ENCODE measurements around the gene SLC25A45. TPM values are rescaled to one million over a fixed set of nuclear protein-coding genes. Genes with fewer than 3 reads are reported as not detected.

Gene SLC25A45
- total RNA-seq, 1 experiment from 2014 or later, result 1.1 TPM

DNA sequence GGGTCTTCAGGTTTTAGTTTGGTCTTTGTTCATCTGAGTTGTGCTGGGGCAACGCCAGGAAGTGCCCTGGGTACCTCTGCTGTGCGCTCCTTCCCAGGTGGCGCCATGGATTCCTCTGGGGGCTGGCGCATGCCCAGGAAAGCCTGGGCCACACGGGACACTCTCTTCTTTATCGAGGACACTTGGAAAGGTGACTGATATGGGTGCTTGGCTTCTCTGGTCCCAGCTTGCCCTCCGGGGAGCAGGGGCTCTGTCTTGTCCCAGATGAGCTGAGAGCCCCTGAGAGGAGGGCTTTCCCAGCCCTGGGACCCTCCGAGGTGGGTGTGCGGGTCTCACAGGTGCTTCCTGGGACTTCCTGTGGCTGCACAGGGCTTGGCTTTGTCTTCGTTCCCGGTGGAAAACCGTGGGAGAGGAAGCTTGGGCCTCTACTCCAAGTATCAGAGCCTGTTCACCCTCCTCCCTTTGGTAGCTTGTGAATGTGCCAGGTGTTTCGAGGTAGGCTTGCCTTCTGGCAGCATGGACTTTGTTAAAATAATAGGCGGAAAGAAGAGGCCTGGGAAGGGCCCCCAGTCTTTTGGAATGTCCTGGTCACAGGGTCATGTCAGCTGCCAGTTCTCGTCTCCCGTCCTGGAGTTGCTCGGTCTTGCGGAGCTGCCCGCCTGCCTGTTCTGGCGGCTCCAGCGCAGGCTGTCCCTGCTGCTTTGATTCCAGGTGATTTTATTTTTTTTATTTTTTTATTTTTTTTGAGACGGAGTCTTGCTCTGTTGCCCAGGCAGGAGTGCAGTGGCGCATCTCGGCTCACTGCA, 30.0 kb upstream of the SLC25A45 start:
- no peak for DNase-seq (ENCODE audit: low read depth)
- in situ Hi-C loops (cut with HindIII; ENCODE audit: low pct_unique_long_range_greater_than_20kb, low sequenced_read_pairs), result no loop called here

DNA sequence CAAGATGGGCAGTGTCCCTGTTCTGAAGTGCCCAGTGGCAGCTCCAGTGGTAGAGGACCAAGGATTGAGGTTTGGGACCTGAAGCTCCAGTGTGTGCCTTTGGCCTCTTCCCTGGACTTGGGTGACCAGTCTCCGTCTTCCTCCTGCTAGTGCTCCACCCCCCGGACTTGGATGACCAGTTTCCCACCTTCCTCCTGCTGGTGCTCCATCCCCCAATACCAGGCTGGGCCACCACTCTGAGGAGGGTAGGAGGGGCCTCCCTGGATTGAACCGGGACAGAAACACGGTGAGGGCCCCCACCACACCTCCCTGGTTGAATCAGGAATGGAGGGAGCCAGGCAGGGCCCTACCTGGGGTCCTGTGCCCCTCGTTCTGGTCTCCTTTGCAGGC, 29.2 kb upstream of the SLC25A45 start:
- in situ Hi-C loops (cut with HindIII; ENCODE audit: low pct_unique_long_range_greater_than_20kb, low sequenced_read_pairs), result no loop called here
- no peak for DNase-seq (ENCODE audit: low read depth)

DNA sequence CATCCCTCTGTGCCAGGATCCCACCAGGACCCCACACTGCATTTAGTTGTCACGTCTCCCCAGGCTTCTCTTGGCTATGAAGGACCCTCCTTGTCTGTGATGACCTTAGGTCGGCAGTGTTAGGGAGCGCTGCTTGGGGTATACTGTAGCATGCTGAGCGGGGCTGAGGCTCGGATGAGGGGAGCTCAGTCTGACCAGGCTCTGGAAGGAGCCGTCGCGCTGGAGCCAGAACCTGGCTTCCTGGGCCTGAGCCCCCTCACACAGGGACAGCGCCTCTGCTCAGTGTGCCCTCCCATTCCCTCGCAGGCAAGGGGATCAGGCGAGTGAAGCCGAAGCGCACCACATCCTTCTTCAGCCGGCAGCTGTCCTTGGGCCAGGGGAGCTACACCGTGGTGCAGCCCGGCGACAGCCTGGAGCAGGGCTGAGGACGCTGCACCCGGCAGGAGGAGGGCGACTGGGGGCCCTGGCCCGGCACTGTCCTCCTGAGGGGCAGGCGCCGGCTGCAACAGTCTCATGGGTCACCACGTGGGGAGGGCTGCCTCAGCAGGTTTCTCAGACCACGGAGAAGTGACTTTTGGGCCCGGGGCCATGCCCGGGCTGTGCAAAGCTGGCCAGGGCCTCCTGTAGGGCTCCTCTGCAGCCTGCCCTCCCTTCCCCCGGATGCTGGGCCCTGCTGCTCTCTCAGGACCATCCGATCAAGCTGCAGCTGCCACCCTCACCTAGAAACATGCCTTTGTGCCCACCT, 28.7 kb upstream of the SLC25A45 start:
- DNase-seq (ENCODE audit: low read depth), result no peak
- in situ Hi-C loops (cut with HindIII; ENCODE audit: low pct_unique_long_range_greater_than_20kb, low sequenced_read_pairs), result no loop called here

DNA sequence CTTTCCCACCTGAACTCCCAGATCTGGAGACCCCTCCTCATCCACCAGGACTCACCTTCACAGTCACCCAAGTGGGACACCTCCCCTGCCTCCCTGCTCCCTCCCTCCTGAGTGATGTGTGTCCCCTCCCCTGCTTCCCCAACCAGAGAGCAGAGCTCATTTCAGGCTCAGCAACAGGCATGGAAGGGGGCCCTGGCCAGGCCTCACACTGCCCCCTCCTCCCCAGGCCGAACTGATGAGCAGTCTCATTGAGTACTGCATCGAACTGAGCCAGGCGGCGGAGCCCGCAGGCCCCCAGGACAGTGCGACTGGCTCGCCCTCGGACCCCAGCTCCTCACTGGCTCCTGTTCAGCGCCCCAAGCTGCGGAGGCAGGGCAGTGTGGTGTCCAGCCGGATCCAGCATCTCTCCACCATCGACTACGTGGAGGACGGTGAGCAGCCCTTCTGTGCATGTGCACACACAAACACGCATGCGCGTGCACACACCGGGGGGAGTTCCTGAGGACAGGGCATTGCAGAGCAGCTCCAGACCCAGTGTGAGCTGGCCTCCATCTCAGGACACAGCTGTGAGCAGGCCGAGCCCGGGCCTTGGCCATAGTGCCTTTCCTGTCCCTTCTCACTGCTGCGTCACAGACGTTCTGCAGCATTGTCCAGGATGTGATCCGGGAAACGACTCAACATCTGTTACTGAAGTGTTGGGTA, 22.3 kb upstream of the SLC25A45 start:
- no peak for DNase-seq (ENCODE audit: low read depth)
- in situ Hi-C loops (cut with HindIII; ENCODE audit: low pct_unique_long_range_greater_than_20kb, low sequenced_read_pairs), result no loop called here

DNA sequence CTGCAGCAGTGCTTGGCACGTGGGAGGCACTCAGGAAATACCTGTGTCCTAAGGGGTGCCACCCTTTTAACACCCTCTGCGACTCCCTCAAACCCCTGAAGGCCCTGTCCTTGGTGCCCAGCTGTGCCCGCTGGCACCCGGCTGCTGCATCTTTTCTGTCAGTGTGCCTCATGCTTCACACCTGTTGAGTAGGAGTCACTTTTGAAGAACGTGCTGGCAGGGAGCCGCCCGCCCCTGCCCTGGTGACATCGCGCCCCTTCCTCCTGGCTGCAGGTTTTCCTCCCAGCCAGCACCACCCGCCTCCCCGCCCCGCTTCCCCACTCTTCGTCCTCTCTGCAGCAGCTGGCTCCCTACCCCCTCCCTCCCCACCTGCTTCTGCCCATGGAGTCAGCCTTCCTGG, 21.8 kb upstream of the SLC25A45 start:
- DNase-seq (ENCODE audit: low read depth), result no peak
- in situ Hi-C loops (cut with HindIII; ENCODE audit: low pct_unique_long_range_greater_than_20kb, low sequenced_read_pairs), result no loop called here

DNA sequence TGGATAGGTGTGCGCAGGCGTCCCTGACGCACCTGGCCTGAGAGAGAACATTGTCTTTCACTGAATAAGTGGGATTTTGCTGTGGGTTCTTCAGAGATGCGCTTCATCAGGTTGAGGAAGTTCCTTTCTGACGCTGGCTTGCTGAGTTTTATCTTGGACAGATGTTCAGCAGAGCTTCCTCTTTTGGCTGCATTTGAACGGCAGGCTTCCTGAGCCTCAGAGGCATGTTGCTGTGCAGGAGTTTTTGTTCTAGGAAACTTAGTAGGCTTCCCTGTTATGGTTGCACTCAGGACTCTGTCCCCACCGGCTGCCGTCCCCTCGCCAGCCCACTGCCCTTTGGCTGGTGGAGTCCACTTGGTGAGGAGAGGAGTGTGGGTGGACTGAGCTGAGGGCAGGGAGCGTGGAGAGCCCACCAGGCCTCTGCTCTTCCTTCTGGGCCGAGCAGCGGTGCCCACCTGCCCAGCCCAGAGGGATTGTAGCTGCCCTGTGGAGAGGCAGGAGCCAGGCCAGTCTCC, 21.2 kb upstream of the SLC25A45 start:
- in situ Hi-C loops (cut with HindIII; ENCODE audit: low pct_unique_long_range_greater_than_20kb, low sequenced_read_pairs), result no loop called here

DNA sequence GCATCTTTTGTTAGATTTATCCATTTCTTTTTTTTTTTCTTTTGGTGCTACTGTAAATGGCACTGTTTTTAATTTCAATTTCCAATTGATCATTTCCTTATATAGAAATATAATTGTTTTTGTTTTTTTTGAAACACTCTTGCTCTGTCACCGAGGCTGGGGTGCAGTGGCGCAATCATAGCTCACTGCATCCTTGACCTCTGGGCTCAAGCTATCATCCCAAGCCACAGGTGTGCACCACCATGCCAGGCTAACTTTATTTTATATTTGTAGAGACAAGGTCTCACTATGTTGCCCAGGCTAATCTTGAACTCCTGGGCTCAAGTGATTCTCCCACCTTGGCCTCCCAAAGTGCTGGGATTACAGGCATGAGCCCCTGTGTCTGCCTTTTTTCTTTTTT, 20.3 kb upstream of the SLC25A45 start:
- in situ Hi-C loops (cut with HindIII; ENCODE audit: low pct_unique_long_range_greater_than_20kb, low sequenced_read_pairs), result no loop called here
- DNase-seq (ENCODE audit: low read depth), result no peak

More for the DNA sequence above, 21.2 kb upstream of the SLC25A45 start:
- no peak for DNase-seq (ENCODE audit: low read depth)

DNA sequence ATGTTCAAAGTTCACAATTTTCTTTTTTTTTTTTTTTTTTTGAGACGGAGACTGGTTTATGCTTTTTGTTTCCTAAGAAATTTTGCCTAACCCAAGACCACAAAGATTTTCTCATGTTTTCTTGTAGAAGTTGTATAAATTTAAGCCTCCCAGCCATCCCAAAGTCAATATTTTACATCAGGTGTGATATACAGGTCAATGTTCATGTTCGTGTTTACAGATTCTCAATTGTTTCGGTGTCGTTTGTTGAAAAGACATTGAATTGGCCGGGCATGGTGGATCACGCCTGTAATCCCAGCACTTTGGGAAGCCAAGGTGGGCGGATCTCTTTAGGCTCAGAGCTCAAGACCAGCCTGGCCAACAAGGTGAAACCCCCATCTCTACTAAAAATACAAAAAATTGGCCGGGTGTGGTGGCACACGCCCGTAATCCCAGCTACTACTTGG, 19.4 kb upstream of the SLC25A45 start:
- in situ Hi-C loops (cut with HindIII; ENCODE audit: low pct_unique_long_range_greater_than_20kb, low sequenced_read_pairs), result no loop called here

DNA sequence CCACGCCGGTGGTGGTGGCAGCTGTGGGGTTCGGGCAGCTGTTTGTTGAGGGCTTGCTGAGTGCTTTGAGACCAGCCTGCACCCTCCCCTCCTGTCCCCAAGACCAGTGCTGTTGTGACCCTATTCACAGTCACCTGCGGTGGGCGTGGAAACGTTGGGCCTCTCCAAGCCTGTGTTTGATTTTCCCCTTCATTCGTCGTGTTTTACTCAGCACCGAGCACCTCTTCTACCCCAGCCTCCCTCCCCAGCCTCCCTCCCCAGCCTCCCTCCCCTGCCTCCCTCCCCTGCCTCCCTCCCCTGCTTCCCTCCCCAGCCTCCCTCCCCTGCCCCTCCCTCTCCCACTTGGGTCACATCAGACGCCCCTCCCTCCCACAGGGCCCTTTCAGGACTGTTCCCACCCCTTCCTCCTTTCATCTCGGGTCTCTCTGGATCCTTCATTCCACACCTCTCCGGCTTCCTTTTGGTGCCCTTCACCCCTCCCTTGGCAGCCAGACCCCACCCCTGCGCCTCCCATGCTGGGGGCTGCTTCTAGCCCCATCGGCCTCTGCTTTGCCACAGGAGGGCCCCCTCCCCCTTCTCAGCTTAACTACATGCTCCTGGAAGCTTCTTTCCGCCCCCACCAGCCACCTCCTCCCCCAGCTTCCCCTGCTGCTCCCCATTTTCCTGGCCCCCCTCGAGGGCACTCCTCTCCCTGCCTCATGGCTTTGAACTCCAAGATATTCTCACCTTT, 18.8 kb upstream of the SLC25A45 start:
- no peak for DNase-seq (ENCODE audit: low read depth)
- in situ Hi-C loops (cut with HindIII; ENCODE audit: low pct_unique_long_range_greater_than_20kb, low sequenced_read_pairs), result no loop called here

More for the DNA sequence above, 19.4 kb upstream of the SLC25A45 start:
- DNase-seq (ENCODE audit: low read depth), result no peak

DNA sequence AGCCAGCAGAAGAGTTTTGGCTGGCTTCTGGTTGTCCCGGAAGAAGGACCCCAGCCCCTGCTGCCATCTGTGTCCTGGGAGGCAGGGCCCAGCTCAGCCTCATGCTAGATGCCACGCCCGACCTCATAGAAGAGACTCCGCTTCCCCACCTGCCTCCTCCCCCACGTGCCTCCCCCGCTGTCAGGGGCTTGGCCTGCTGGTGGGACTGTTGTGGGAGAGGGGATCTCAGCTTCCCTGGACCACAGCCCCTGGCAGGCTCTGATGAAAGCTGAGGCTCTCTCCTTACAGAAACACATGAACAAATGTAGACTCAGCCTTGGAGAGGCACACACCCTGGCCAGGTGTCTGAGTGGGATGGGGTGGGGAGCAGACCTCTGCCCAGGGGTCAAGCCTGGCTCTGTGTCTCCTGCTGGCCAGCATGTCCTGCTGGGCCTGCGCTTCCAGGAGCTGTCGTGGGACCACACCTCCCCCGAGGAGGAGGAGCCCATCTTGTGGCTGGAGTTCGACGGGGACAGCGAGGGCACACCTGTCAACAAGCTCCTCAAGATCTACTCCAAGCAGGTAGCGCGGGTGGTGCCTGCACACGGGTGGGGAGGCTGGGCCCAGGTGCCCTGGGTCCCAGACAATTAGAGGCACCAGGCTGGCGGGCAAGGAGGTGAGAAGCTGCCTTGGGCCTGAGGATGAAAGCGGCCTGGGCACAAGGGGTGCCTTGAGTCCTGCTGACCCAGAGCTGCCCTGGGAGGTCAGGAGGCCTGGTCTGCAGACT, 18.0 kb upstream of the SLC25A45 start:
- DNase-seq (ENCODE audit: low read depth), result no peak
- in situ Hi-C loops (cut with HindIII; ENCODE audit: low pct_unique_long_range_greater_than_20kb, low sequenced_read_pairs), result no loop called here

DNA sequence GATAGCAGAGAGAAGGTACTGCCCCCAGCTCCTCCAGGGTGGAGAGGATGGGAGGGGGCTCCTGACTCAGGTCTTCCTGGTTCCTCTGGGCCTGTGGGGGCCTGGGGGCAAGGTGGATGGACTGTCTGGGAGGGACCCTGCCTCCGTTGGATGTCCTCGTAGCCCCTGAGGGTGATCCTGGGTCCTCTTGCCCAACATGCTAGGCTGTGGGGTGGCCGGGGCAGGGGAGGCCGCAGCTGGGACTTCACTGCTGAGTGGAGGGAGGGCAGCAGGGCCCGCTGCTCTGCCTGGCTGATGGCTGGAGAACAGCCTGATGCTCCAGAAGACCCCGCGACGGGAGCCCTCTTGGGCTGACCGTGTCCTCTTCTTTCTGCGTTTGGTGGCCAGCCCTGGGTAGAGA, 17.4 kb upstream of the SLC25A45 start:
- DNase-seq (ENCODE audit: low read depth), result no peak
- in situ Hi-C loops (cut with HindIII; ENCODE audit: low pct_unique_long_range_greater_than_20kb, low sequenced_read_pairs), result no loop called here

DNA sequence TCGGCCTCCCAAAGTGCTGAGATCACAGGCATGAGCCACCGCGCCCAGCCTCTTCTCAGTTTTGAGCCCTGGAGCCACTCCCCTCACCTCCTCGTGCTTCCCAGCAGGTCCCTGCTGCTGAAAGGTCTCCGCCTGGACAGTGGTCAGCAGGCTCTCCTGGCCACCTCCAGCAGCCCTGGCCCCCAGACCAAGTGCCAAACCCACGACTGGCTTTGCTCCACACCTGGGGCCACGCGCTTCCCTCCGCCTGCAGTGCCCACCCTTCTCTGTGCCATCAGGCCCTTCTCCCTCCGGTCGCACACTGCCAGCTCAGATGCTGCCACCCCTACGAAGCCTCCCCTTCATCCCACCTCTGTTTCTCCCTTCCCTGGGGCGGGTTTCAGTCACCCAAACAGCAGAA, 16.8 kb upstream of the SLC25A45 start:
- in situ Hi-C loops (cut with HindIII; ENCODE audit: low pct_unique_long_range_greater_than_20kb, low sequenced_read_pairs), result no loop called here
- DNase-seq (ENCODE audit: low read depth), result no peak

DNA sequence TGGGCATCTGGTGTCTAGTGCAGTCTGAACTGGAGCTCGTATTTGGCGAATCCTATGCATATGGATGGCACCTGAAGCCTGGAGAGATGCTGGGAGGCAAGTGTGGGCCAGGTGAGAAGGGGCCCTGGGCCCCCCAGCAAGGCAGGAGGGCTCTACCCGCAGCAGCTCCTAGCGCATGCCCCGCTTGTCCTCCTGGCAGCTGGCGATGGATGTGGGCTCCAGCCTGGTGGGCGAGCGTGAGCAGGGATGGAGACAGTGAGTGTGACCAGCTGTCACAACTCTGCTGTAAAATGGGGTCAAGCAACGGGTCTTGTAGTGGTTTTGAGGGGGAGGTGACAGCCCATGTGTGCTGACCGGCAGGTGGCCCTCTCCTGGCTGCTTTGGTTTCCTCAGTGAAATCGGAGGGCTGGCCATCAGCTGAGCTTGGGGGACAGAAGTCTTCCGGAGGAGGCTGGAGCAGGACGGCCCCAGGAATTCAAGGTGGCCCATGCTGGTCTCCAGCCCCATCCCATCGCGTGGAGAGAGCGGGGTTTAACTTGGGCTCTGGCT, 16.0 kb upstream of the SLC25A45 start:
- no peak for DNase-seq (ENCODE audit: low read depth)
- in situ Hi-C loops (cut with HindIII; ENCODE audit: low pct_unique_long_range_greater_than_20kb, low sequenced_read_pairs), result no loop called here

DNA sequence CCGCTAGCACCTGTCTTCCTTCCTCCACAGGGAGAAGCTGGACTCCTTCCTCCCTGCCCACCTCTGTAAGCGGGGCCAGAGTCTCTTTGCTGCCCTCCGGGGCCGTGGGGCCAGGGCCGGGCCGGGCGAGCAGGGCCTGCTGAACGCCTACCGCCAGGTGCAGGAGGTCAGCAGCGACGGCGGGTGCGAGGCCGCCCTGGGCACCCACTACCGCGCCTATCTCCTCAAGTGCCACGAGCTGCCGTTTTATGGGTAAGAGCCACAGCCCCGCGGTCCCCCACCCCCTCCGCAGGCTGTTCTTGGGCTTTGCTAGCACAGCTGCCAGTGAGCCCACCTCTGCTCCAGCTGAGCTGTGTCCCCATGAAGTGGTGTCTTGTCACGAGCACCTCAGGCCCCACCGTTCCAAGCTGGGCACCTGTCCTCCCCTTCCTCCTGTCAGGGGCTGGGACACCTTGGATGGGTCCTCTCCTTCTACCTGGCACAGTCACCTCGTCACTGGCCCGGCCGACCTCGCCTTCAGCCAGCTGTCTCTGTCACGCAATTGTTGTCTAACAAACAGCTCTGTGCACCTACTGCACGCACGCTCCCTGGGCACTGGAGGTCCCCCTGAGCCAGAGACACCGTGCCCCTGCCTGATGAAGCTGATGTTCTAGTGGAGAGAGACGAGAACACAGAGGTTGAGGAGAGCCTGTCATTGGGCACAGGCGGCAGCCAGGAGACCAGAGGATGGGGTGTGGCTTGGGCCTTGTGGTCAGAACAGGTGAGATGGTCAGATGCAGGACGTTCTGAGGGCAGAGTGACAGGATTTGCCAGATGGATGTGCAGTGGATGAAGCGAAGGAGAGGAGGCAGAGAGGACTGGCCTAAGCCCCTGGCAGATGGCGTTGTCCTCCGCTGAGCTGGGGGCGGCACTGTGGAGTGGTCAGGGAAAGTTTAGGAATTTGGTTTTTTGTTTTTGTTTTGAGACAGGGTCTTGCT, 14.6 kb upstream of the SLC25A45 start:
- in situ Hi-C loops (cut with HindIII; ENCODE audit: low pct_unique_long_range_greater_than_20kb, low sequenced_read_pairs), result no loop called here
- no peak for DNase-seq (ENCODE audit: low read depth)

DNA sequence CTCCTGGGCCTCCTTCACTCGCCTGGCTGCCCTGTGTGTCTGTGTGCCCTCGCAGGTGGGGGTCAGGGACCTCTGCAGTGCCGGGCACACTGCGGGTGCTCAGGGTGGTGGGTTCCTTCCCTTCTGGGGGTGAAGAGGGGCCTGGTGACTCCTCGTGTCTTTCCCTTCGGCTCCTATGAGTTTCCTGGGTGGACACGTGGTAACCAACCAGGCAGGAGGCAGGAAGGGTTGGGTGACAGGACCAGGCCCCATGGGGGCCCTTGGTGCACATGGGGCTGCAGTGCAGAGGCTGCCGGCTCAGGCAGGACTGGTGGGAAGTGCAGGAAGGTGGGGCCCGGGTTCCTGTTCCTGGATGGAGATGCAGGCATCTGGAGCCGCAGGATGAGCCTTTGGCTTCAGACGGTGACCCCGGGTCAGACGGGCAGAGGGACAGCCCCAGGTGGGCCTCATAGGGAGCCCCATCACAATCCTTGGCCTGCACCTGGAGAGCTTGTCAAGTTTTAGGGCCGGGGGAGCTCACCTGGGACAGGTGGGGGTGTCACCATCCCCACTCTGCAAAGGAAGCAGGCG, 13.6 kb upstream of the SLC25A45 start:
- in situ Hi-C loops (cut with HindIII; ENCODE audit: low pct_unique_long_range_greater_than_20kb, low sequenced_read_pairs), result no loop called here
- DNase-seq (ENCODE audit: low read depth), result no peak

DNA sequence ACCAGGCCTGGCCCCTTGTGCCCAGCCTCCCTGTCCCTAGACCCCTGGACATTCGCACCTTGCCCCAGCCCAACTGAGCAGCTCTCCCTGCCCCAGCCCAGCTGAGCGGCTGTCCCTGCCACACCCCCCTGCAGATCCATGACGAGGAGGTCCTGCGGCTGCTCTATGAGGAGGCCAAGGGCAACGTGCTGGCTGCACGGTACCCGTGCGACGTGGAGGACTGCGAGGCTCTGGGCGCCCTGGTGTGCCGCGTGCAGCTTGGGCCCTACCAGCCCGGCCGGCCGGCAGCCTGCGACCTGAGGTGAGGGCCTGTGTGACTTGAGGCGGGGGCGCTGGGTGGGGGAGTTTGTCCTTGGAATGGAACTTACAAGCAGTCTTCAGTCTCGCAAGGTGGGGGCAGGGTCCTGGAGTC, 11.7 kb upstream of the SLC25A45 start:
- no peak for DNase-seq (ENCODE audit: low read depth)
- in situ Hi-C loops (cut with HindIII; ENCODE audit: low pct_unique_long_range_greater_than_20kb, low sequenced_read_pairs), result no loop called here

Measured in Caki2 (cell line).